GM19467 (cell line): ENCODE measurements around the gene CTDSP2.
A peak's percentile ranks its signal among the peaks of the same experiment; 100 is the strongest.
"Not testable (repeated sequence)": the region's sequence is repeated elsewhere in the genome, so short reads cannot be mapped to it uniquely, and the experiment has no call there.

Source experiments
- ATAC-seq: cut with Tn5 transposase; IDR thresholded peaks from one replicate; pipeline ENCODE4 v1.9.1; 2021; ENCODE audit warnings: mild to moderate bottlenecking, moderate library complexity; ENCODE audit not compliant: unreplicated experiment

The CTDSP2 gene

GRCh38 chr12:57846577-57847319 lies at the start of gene CTDSP2:
TSS of gene CTDSP2 (minus strand) at chr12:57846729. CDS start at chr12:57846435, 294 bp downstream.
- peak; percentile 37 for ATAC-seq

GRCh38 chr12:57896115-57896433 lies 49.5 kb upstream of the CTDSP2 start:
- ATAC-seq, result no peak

GRCh38 chr12:57895389-57896114 lies 49.0 kb upstream of the CTDSP2 start:
- no peak for ATAC-seq

GRCh38 chr12:57894399-57895292 lies 48.1 kb upstream of the CTDSP2 start:
- no peak for ATAC-seq

- ATAC-seq, result no peak
Measured at GRCh38 chr12:57893431-57894353, 47.2 kb upstream of the CTDSP2 start.

GRCh38 chr12:57892232-57892972 lies 45.9 kb upstream of the CTDSP2 start:
- no peak for ATAC-seq

- no peak for ATAC-seq
Measured at GRCh38 chr12:57891542-57892228, 45.2 kb upstream of the CTDSP2 start.

- ATAC-seq, result no peak
Measured at GRCh38 chr12:57890191-57891115, 43.9 kb upstream of the CTDSP2 start.

GRCh38 chr12:57889500-57889989 lies 43.0 kb upstream of the CTDSP2 start:
- ATAC-seq, result no peak

GRCh38 chr12:57888409-57889157 lies 42.1 kb upstream of the CTDSP2 start:
- ATAC-seq, result no peak

- ATAC-seq, result no peak
Measured at GRCh38 chr12:57887631-57888408, 41.3 kb upstream of the CTDSP2 start.

GRCh38 chr12:57886964-57887363 lies 40.4 kb upstream of the CTDSP2 start:
- not testable (repeated sequence) for ATAC-seq

GRCh38 chr12:57886542-57886941 lies 40.0 kb upstream of the CTDSP2 start:
- no peak for ATAC-seq

GRCh38 chr12:57885207-57885606 lies 38.7 kb upstream of the CTDSP2 start:
- no peak for ATAC-seq

GRCh38 chr12:57883700-57884099 lies 37.2 kb upstream of the CTDSP2 start:
- ATAC-seq, result no peak

- no peak for ATAC-seq
Measured at GRCh38 chr12:57883057-57883456, 36.5 kb upstream of the CTDSP2 start.
